Lower lobe of right lung (tissue), 2 donors: Measurements from ENCODE around the gene AP4S1. TPM values are rescaled to one million over a fixed set of nuclear protein-coding genes. Genes with fewer than 3 reads are reported as not detected.

Experiments used
- ATAC-seq, 2 donors: fragments of 200-7000 bp; cut with Tn5 transposase; one replicate each; pipeline ENCODE4 v1.9.1; 2020 to 2022; ENCODE audit warnings: mild to moderate bottlenecking in 2 of 2, moderate library complexity in 2 of 2
- DNase-seq: peaks from one replicate; pipeline ENCODE4 v3.0.0-alpha.2; 2020
- H3K27ac ChIP-seq: fragments of 200-600 bp; one replicate; pipeline ENCODE4 v1.8.0; 2022
- H3K27me3 ChIP-seq: fragments of 200-600 bp; one replicate; pipeline ENCODE4 v1.8.0; 2022; ENCODE audit warnings: low read depth
- H3K36me3 ChIP-seq: fragments of 200-600 bp; one replicate; pipeline ENCODE4 v1.8.0; 2022; ENCODE audit warnings: mild to moderate bottlenecking
- H3K4me1 ChIP-seq: fragments of 200-600 bp; one replicate; pipeline ENCODE4 v1.8.0; 2022
- H3K4me3 ChIP-seq: fragments of 200-600 bp; one replicate; pipeline ENCODE4 v1.8.0; 2022; ENCODE audit warnings: mild to moderate bottlenecking
- H3K9me3 ChIP-seq: fragments of 200-600 bp; one replicate; pipeline ENCODE4 v1.8.0; 2022
- intact Hi-C: fragments of 100-400 bp; cut with DNase I; formaldehyde crosslinking; loops from one replicate; pipeline ENCODE4 v1.11.0; 2022
- total RNA-seq: library from RNA; stranded (reverse); fragmentation: NEBNext Ultra II Directional; extraction: Animal tissue kit (Norgen Biotek cat#: 25700); gene quantifications from one replicate; pipeline ENCODE4 v1.2.1, GENCODE V29; 2021
- TF ChIP-seq, protein P1 (sequence below): fragments of 200-600 bp; IDR thresholded peaks from one replicate; pipeline ENCODE4 v1.8.0; 2022; ENCODE audit warnings: antibody characterized with exemption, mild to moderate bottlenecking
- donor health status: DM: no; HTN: yes; CAD: no; lungs with severe emphysema.

AP4S1 gene
- total RNA-seq, 1 donor from 2014 or later: 8.6 TPM

DNA sequence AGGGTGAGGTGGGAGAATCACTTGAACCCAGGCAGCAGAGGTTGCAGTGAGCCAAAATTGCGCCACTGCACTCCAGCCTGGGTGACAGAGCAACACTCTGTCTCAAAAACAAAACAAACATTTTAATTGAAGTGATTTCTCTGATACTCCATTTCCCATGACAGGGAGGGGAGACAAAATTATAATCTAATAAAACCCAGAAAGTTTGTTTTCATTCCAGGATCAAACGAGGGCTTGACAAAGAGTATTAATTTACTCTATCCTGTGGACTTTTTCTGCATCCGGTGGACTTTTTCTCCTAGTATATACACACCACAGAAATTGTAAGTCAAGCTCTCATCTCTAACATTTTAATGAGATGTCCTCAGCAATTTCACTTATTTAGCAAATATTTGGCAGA is 14.5 kb upstream of the AP4S1 start:
- peaks cover 23% of the 10 kb centered on the region for H3K36me3 ChIP-seq
- H3K27ac ChIP-seq: no peak overlapping the region
- intact Hi-C loops: no loop called here
- no peak for DNase-seq
- H3K4me3 ChIP-seq: no peak overlapping the region
- H3K4me1 ChIP-seq: no peaks in the 10 kb centered on the region
- no peak for ATAC-seq
- H3K27me3 ChIP-seq: no peaks in the 10 kb centered on the region
- no peaks in the 10 kb centered on the region for H3K9me3 ChIP-seq
- TF ChIP-seq, protein P1, sequence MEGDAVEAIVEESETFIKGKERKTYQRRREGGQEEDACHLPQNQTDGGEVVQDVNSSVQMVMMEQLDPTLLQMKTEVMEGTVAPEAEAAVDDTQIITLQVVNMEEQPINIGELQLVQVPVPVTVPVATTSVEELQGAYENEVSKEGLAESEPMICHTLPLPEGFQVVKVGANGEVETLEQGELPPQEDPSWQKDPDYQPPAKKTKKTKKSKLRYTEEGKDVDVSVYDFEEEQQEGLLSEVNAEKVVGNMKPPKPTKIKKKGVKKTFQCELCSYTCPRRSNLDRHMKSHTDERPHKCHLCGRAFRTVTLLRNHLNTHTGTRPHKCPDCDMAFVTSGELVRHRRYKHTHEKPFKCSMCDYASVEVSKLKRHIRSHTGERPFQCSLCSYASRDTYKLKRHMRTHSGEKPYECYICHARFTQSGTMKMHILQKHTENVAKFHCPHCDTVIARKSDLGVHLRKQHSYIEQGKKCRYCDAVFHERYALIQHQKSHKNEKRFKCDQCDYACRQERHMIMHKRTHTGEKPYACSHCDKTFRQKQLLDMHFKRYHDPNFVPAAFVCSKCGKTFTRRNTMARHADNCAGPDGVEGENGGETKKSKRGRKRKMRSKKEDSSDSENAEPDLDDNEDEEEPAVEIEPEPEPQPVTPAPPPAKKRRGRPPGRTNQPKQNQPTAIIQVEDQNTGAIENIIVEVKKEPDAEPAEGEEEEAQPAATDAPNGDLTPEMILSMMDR: no peak

DNA sequence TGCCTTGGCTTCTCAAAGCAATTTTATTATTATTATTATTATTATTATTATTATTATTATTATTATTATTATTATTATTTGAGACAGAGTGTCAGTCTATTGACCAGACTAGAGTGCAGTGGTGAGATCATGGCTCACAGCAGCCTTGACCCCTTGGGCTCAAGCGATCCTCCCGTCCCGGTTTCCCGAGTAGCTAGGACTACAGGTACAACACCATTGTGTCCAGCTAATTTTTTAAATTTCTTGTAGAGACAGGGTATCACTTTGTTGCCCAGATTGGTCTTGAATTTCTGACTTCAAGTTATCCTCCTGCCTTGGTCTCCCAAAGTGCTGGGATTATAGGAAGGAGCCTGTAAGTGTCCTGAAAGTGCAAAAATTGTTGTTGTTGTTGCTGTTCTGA is 11.6 kb upstream of the AP4S1 start:
- DNase-seq: no peak
- Histone ChIP-seq H3K36me3 (peaks cover 20% of the 10 kb centered on the region), H3K27ac (no peak overlapping the region), H3K9me3 (no peaks in the 10 kb centered on the region), H3K4me3 (no peak overlapping the region), H3K27me3 (no peaks in the 10 kb centered on the region), H3K4me1 (no peaks in the 10 kb centered on the region)
- intact Hi-C loops: no loop called here
- no peak for ATAC-seq
- TF ChIP-seq, protein P1: no peak

DNA sequence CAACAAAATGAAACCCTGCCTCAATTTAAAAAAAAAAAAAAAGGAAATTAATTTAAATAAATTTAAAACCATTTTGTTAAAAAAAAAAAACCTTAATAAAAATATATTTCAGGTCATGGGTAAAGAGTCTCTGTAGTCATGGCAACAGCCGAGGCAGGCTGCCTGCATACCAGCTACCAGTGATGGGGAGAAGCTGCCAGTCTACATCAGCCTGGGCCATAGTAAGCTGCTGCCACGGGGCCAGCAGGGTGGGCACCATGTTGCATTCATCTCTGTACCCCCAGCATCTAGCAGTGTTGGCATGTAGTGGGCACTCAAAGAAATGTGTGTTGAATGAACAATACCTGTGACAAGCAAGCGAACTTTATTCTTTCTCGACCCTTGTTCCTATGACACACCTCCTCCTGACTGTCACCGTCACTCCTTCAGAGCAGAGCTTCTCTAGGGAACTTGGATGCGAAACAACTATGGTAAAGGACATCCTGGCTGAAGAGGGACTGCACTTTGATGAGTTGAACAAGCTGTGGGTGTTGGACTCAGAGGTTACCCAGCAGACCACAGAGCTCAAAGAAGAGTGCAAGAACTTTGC is 7.3 kb upstream of the AP4S1 start:
- no peak for ATAC-seq
- intact Hi-C loops: no loop called here
- H3K4me1 ChIP-seq: peaks cover under 1% of the 10 kb centered on the region
- TF ChIP-seq, protein P1: no peak
- DNase-seq: no peak
- H3K27ac ChIP-seq: no peak overlapping the region
- no peaks in the 10 kb centered on the region for H3K9me3 ChIP-seq
- no peak overlapping the region for H3K4me3 ChIP-seq
- no peaks in the 10 kb centered on the region for H3K27me3 ChIP-seq
- peaks cover under 1% of the 10 kb centered on the region for H3K36me3 ChIP-seq

DNA sequence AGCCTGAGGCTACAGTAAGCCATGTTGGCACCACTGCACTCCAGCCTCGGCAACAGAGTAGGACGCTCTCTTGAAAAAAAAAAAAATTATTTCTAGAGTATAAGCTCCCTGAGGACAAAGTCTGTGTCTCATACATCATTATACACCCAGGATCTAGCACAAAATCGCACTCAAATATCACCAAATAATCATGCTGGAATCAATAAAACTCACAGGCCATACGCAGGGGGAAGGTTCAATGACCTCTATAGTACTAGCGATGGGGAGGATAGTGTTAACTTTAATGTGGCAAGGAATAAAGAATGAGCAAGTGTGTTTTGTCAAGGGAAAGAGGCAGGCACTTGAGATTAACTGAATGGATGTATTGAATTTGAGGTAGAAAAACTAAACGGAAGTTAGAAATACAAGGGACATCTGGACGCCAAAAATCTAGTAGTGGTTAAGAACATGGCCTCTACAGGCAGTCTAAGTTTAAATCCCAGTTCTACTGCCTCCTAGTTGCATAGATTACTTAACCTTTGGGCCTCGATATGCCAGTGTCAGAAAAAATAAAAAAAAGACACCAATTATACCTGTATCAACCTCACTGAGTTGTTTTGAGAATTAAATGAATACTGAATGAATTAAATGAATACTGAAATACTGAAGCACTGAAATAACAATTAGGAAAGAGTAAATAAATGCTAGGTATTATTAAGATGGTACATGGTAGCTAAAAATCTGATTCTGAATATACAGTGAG is 4.4 kb upstream of the AP4S1 start:
- no peaks in the 10 kb centered on the region for H3K36me3 ChIP-seq
- DNase-seq: no peak
- no peaks in the 10 kb centered on the region for H3K9me3 ChIP-seq
- intact Hi-C loops: no loop called here
- H3K4me3 ChIP-seq: no peak overlapping the region
- ATAC-seq: no peak
- no peaks in the 10 kb centered on the region for H3K27me3 ChIP-seq
- H3K4me1 ChIP-seq: peaks cover 18% of the 10 kb centered on the region
- H3K27ac ChIP-seq: no peak overlapping the region
- TF ChIP-seq, protein P1: no peak

DNA sequence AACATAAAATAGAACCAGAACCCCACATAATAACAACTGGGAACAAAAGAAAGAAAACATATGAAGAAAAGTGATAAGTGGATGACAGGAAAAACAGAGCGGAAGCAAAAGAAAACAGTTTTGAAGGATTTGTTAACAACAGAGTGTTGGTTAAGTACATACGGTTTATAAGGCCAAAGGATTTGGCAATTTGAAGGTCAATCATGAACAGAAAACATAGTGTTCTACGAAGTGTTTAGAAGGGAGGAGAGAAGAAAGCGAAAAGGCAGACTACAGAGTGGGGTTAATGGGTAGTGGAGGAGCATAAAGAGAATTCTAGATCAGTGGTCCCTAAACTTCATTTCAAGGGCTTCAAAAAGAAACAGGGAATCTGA is 3.9 kb upstream of the AP4S1 start:
- no peak for DNase-seq
- TF ChIP-seq, protein P1: no peak
- Histone ChIP-seq H3K9me3 (no peaks in the 10 kb centered on the region), H3K27me3 (no peaks in the 10 kb centered on the region), H3K27ac (no peak overlapping the region), H3K4me3 (no peak overlapping the region), H3K4me1 (peaks cover 18% of the 10 kb centered on the region), H3K36me3 (no peaks in the 10 kb centered on the region)
- no peak for ATAC-seq
- intact Hi-C loops: no loop called here
